GM12875 (cell line): ENCODE results near the gene CRK.
"Not testable (repeated sequence)": the region's sequence is repeated elsewhere in the genome, so short reads cannot be mapped to it uniquely, and the experiment has no call there.

ENCODE experiments used
- H3K4me3 ChIP-seq: one replicate; pipeline ENCODE4 v1.5.1; 2011; ENCODE audit warnings: low read depth, low read length, control low read depth
- TF ChIP-seq, protein P1 (sequence below): IDR thresholded peaks from 2 replicates; pipeline ENCODE4 v1.5.1; 2011; ENCODE audit warnings: low read depth, mild to moderate bottlenecking, control low read depth, inconsistent platforms, low read length, moderate library complexity, borderline replicate concordance; ENCODE audit not compliant: insufficient read depth

The CRK gene

DNA sequence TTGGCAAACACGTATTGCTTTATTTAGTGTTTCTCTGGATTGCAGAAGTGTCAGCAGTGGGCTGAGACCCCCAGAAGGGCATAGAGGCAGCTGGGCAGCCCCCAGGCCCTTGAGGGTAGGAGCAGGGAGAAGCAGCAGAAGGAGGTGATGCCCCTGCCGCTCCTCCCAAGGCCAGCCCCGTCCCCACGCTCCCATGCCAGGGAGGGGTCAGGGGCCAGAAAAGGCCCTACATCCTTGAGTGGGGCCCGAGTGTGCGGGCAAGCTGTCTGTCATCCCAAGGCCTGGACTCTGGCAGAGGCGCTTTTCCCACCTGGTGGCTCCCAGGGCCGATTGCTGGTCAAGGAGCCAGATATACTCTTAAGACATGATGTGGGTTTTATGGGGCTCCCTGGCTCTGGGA, 8.2 kb upstream of the CRK start:
- H3K4me3 ChIP-seq, result no peak overlapping the region
- TF ChIP-seq, protein P1, sequence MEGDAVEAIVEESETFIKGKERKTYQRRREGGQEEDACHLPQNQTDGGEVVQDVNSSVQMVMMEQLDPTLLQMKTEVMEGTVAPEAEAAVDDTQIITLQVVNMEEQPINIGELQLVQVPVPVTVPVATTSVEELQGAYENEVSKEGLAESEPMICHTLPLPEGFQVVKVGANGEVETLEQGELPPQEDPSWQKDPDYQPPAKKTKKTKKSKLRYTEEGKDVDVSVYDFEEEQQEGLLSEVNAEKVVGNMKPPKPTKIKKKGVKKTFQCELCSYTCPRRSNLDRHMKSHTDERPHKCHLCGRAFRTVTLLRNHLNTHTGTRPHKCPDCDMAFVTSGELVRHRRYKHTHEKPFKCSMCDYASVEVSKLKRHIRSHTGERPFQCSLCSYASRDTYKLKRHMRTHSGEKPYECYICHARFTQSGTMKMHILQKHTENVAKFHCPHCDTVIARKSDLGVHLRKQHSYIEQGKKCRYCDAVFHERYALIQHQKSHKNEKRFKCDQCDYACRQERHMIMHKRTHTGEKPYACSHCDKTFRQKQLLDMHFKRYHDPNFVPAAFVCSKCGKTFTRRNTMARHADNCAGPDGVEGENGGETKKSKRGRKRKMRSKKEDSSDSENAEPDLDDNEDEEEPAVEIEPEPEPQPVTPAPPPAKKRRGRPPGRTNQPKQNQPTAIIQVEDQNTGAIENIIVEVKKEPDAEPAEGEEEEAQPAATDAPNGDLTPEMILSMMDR, result no peak

DNA sequence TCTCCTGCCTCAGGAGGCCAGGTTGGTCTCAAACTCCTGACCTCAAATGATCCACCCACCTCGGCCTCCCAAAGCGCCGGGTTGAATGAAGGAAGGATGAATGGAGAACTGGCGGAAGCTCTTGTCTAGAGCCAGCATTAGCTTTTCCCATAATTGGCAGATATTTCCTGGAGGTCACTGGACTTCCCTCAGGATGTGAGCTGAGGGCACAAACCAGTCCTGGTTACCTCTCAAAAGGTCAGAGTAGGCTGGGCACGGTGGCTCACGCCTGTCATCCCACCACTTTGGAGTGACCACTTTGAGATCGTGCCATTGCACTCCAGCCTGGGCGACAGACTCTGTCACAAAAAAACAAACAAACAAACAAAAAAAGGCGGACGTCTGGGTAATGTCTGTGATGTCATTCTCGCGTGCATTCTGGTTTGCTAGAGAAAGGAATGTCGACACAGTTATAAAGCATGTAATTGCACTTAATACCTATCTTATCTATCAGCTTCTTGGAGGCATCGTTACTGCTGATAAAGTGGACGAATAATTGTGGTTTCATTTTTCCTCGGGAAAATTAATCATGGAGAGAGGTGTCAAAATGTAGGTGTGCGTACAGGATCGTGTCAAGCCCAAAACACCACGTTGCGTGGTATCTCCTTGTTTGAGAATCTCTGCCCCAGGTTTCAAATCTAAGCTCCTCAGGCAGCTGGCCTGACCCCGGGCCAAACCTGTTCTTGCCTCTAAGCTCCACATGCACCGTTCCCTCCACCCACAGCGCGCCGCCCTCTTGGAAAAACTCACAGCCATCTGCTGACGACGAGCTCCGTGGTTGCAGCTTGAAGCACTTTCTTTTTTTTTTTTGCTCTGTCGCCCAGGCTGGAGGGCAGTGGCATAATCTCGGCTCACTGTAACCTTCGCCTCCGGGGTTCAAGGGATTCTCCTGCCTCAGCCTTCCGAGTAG, 6.4 kb upstream of the CRK start:
- TF ChIP-seq, protein P1, result no peak
- H3K4me3 ChIP-seq, result no peak overlapping the region

DNA sequence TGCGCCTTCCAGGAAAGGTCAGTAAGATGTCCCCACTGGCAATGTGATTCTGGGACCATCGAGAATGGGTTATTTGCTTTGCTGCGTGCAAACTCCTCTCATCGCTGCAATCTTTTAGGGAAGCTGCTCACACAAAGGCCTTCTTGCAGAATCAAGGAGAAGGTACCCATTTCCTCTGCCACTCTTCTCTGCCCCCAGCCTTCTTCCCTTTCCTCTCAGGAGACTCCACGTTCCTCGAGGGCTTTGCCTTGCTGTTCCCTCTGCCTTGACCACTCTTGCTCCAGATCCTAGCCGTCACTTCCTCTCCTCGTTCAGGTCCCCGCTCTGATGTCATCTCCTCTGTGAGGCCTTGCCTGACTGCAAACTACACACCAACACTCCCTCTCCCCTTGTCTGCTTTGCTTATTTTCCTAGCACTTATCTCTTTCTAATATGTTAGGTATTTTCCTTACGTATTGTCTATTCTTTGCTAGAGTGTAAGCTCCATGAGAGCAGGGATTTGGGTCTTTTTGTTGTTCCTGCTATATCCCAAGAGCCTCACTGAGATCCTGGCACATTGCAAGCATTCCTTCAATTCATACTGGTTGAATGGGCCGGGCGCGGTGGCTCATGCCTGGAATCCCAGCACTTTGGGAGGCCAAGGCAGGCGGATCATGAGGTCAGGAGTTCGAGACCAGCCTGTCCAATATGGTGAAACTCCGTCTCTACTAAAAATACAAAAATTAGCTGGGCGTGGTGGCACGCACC, 5.3 kb upstream of the CRK start:
- TF ChIP-seq, protein P1, result no peak
- H3K4me3 ChIP-seq, result no peak overlapping the region

DNA sequence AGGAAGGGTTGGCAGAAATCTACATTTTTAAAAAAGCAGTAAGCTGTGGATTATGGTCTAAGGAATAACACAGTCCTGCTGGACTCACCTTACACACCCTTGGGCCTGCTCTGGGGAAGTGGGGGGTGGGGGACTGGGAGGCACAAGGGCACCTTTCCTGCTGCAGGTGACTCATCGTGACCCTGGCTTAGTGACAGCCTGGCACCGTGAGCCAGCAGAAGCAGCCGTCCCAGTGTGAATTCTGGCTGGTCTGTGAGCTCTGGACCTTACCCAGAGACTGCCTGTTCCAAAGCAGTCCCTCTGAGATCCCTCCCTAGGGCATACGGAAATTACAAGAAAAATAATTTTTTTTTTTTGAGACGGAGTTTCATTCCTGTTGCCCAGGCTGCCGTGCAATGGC, 4.2 kb upstream of the CRK start:
- TF ChIP-seq, protein P1, result no peak

DNA sequence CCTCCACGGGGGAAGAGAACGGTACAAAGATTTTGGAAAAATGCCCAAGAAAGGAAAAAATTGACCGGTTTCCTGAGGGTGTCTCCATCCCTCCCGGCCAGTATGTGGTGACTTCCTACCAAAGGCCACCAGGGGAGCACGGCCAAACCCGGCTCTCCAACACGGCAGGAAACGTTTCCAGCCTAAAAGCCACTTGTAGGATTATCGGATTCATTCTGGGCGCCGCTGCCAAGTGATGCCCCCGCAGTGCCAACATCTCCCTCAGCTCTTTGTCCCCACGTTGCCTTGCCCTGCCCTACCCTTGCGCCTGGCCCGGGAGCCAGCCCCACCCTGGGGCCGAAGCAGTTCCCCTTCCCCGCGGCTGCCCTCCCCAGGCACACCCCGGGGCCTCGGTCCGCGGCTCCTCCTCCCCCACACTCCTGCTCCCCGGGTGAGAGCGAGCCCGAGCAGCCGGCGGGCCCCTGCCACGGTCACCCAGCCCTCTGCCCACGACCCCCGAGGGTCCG, 688 bp downstream of the CRK start:
- TF ChIP-seq, protein P1, result peak; percentile 73
- peak overlapping the region; percentile 95 for H3K4me3 ChIP-seq

More for the DNA sequence above, 4.2 kb upstream of the CRK start:
- no peak overlapping the region for H3K4me3 ChIP-seq

DNA sequence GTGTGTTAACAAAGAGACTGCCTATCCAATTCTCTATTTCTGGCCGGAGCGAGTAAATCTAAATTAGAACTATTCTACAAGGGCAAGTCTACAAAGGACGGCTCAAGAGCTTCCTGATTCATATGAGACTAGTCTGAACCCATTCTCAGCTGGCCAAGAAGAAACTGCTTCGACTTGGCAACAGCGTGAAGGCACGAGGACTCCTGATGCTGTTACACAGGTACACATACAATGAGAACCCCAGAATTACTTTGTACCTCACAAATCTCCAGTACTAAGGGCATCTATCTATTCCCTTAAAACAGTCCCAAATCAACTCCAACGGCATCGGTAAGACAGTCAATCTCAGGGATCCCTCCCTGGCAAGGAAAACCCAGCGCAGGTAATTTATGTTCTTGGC, 1.5 kb downstream of the CRK start:
- H3K4me3 ChIP-seq, result peak overlapping the region; percentile 95
- TF ChIP-seq, protein P1, result no peak

DNA sequence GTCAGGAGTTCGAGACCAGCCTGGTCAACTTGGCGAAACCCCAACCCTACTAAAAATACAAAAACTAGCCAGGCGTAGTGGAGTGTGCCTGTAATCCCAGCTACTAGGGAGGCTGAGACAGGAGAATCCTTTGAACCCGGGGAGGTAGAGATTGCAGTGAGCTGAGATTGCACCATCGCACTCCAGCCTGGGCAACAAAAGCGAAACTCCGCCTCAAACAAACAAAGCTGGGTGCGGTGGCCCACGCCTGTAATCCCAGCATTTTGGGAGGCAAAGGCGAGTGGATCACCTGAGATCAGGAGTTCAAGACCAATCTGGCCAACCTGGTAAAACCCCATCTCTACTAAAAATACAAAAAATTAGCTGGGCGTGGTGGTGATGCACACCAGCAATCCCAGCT, 2.3 kb downstream of the CRK start:
- not testable (repeated sequence) for H3K4me3 ChIP-seq
